ENCODE data around the gene CAMTA1.

- no peak for TF ChIP-seq CTCF (IDR thresholded peaks at IDR 0.05; ENCODE audit: borderline replicate concordance, extremely low read depth, low read length, poor library complexity, severe bottlenecking)
- no peak for TF ChIP-seq EZH2 (IDR thresholded peaks at IDR 0.05; ENCODE audit: borderline replicate concordance, low read depth, low read length, severe bottlenecking)
Measured at GRCh38 chr1:7048395-7048794, 263.1 kb downstream of the CAMTA1 start.

All from DND-41 (cell line).